ENCODE measurements around the gene FANCI.

FANCI gene

GRCh38 chr15:89308236-89308635 is 64.5 kb downstream of the FANCI start:
- DNase-seq: no peak

- DNase-seq: no peak
Observed at GRCh38 chr15:89309993-89310392, 66.2 kb downstream of the FANCI start.

- DNase-seq: no peak
Observed at GRCh38 chr15:89315375-89315929, 71.7 kb downstream of the FANCI start.

GRCh38 chr15:89316504-89316903 is 72.7 kb downstream of the FANCI start:
- DNase-seq: no peak

- no peak for DNase-seq
Observed at GRCh38 chr15:89317186-89317720, 73.5 kb downstream of the FANCI start.

- DNase-seq: no peak
Observed at GRCh38 chr15:89319678-89320077, 75.9 kb downstream of the FANCI start.

GRCh38 chr15:89320200-89320599 is 76.4 kb downstream of the FANCI start:
- no peak for DNase-seq

GRCh38 chr15:89321521-89322410 is 78.0 kb downstream of the FANCI start:
- DNase-seq: no peak

GRCh38 chr15:89322822-89323221 is 79.0 kb downstream of the FANCI start:
- no peak for DNase-seq

- no peak for DNase-seq
Observed at GRCh38 chr15:89323825-89324224, 80.0 kb downstream of the FANCI start.

GRCh38 chr15:89325039-89325803 is 81.4 kb downstream of the FANCI start:
- no peak for DNase-seq

GRCh38 chr15:89326316-89326715 is 82.5 kb downstream of the FANCI start:
- DNase-seq: no peak

GRCh38 chr15:89327113-89327512 is 83.3 kb downstream of the FANCI start:
- no peak for DNase-seq

GRCh38 chr15:89328398-89329254 is 84.8 kb downstream of the FANCI start:
- no peak for DNase-seq

GRCh38 chr15:89329329-89330084 is 85.7 kb downstream of the FANCI start:
- peak; percentile 46 for DNase-seq

- no peak for DNase-seq
Observed at GRCh38 chr15:89330119-89330518, 86.3 kb downstream of the FANCI start.

GRCh38 chr15:89330881-89331595 is 87.3 kb downstream of the FANCI start:
- DNase-seq: no peak

GRCh38 chr15:89332446-89332845 is 88.7 kb downstream of the FANCI start:
- peak; percentile 21 for DNase-seq

GRCh38 chr15:89333011-89333860 is 89.5 kb downstream of the FANCI start:
- no peak for DNase-seq

GRCh38 chr15:89333959-89334509 is 90.3 kb downstream of the FANCI start:
- DNase-seq: no peak
